GM12878 (cell line): ENCODE results near the gene YTHDF2. TPM values are rescaled to one million over a fixed set of nuclear protein-coding genes. Genes with fewer than 3 reads are reported as not detected.

ENCODE experiments used
- ATAC-seq: fragments of 200-7000 bp; cut with Tn5 transposase; 3 replicates; pipeline ENCODE4 v1.9.1; 2020; ENCODE audit warnings: mild to moderate bottlenecking, moderate library complexity
- BruUV-seq: library from RNA; stranded (reverse); fragments of 400-500 nt; replicated peaks from 2 replicates; lab custom pipeline; 2021; lab: Mats Ljungman, UMichigan
- CTCF ChIA-PET: fragments of 300-600 bp; sonication (Branson Sonifier 250); formaldehyde crosslinking; extraction: SDS; loops from one replicate; lab custom pipeline; 2021; ENCODE audit warnings: inconsistent platforms; lab: Yijun Ruan, JAX
- POLR2A ChIA-PET: fragments of 350-600 bp; formaldehyde crosslinking; extraction: SDS; loops from one replicate; lab custom pipeline; 2021; ENCODE audit warnings: inconsistent platforms; lab: Charles Lee
- RAD21 ChIA-PET: fragments of 300-600 bp; sonication (Branson Sonifier 250); formaldehyde crosslinking; loops from one replicate; lab custom pipeline; 2023; ENCODE audit warnings: antibody characterized with exemption; ENCODE audit not compliant: unreplicated experiment; lab: Charles Lee
- SMC1A ChIA-PET: fragments of 300-600 bp; sonication (Branson Sonifier 250); formaldehyde crosslinking; loops from one replicate; lab custom pipeline; 2023; ENCODE audit not compliant: unreplicated experiment, uncharacterized antibody; lab: Charles Lee
- DNase-seq: peaks from one replicate; pipeline ENCODE4 v3.0.0-alpha.2; 2011; ENCODE audit warnings: low read depth, low spot score
- FAIRE-seq: peaks from 3 replicates; lab custom pipeline; 2011; peaks lifted over from hg19 to GRCh38; lab: Jason Lieb, UNC
- H2AFZ ChIP-seq: 2 replicates; pipeline ENCODE4 v1.6.0; 2011; ENCODE audit warnings: low read depth, low read length, control low read depth; ENCODE audit not compliant: control insufficient read depth
- H3K27ac ChIP-seq: 2 replicates; pipeline ENCODE4 v1.5.1; 2011; ENCODE audit warnings: control low read depth; ENCODE audit not compliant: control insufficient read depth, insufficient read depth
- H3K27me3 ChIP-seq, 2 experiments: replicated peaks in 1 of 2; 2 replicates each; pipeline versions ENCODE4 v1.6.0 to v1.6.1; 2011; ENCODE audit warnings: low read length in 1 of 2; ENCODE audit not compliant: control insufficient read depth in 2 of 2, insufficient read depth in 2 of 2
- H3K36me3 ChIP-seq, 2 experiments: 2 replicates each; pipeline ENCODE4 v1.5.1; 2011; ENCODE audit warnings: low read length in 1 of 2; ENCODE audit not compliant: control insufficient read depth in 2 of 2, insufficient read depth in 2 of 2
- H3K4me1 ChIP-seq: 2 replicates; pipeline ENCODE4 v1.6.1; 2011; ENCODE audit warnings: mild to moderate bottlenecking, low read length, moderate library complexity, mixed read lengths; ENCODE audit not compliant: control insufficient read depth, insufficient read depth
- H3K4me2 ChIP-seq: 2 replicates; pipeline ENCODE4 v1.6.0; 2011; ENCODE audit warnings: control low read depth; ENCODE audit not compliant: control insufficient read depth, insufficient read depth
- H3K4me3 ChIP-seq: fragments of 200-600 bp; sonication (generic); 2 replicates; pipeline ENCODE4 v1.5.1; 2016
- H3K79me2 ChIP-seq: 2 replicates; pipeline ENCODE4 v1.6.0; 2011; ENCODE audit warnings: low read length; ENCODE audit not compliant: control insufficient read depth, insufficient read depth
- H3K9ac ChIP-seq: 2 replicates; pipeline ENCODE4 v1.8.0; 2011; ENCODE audit warnings: low read length, control low read depth, mixed read lengths; ENCODE audit not compliant: control insufficient read depth, insufficient read depth
- H3K9me3 ChIP-seq: replicated peaks from 3 replicates; pipeline ENCODE4 v1.5.1; 2011; ENCODE audit warnings: mild to moderate bottlenecking, low read length; ENCODE audit not compliant: control insufficient read depth, insufficient read depth
- H4K20me1 ChIP-seq: 2 replicates; pipeline ENCODE4 v1.6.0; 2011; ENCODE audit not compliant: control insufficient read depth, insufficient read depth
- CREB1 ChIP-seq: IDR thresholded peaks from 2 replicates; pipeline ENCODE4 v1.6.1; 2012; ENCODE audit warnings: low read depth, mild to moderate bottlenecking, inconsistent platforms
- FOXM1 ChIP-seq: IDR thresholded peaks from 2 replicates; pipeline ENCODE4 v1.6.1; 2012; ENCODE audit warnings: low read depth, mild to moderate bottlenecking, inconsistent platforms, low read length, moderate library complexity
- KLF5 ChIP-seq: fragments of 450-650 bp; IDR thresholded peaks from 2 replicates; pipeline ENCODE4 v1.6.1; 2014; ENCODE audit warnings: mild to moderate bottlenecking; ENCODE audit not compliant: partially characterized antibody
- MEF2B ChIP-seq: fragments of 450-650 bp; IDR thresholded peaks from 2 replicates; pipeline ENCODE4 v1.6.1; 2018; ENCODE audit warnings: mild to moderate bottlenecking, moderate library complexity; ENCODE audit not compliant: partially characterized antibody, poor library complexity, severe bottlenecking
- NFIC ChIP-seq: IDR thresholded peaks from 2 replicates; pipeline ENCODE4 v1.6.1; 2012; ENCODE audit warnings: low read depth, mild to moderate bottlenecking, inconsistent platforms, low read length, moderate library complexity
- SMC3 ChIP-seq: IDR thresholded peaks from 2 replicates; pipeline ENCODE4 v1.6.1; 2011; ENCODE audit warnings: low read length, improper control_type of control experiment, borderline replicate concordance
- ZNF217 ChIP-seq: fragments of 450-650 bp; IDR thresholded peaks from 2 replicates; pipeline ENCODE4 v1.6.1; 2017; ENCODE audit warnings: antibody characterized with exemption, mild to moderate bottlenecking
- WGBS: methylation state at CpG from one replicate; pipeline ENCODE4 v1.1.6; 2016; ENCODE audit warnings: low lambda C conversion rate; ENCODE audit not compliant: insufficient replicate concordance, insufficient coverage; ENCODE audit errors: missing lambda C conversion rate; 5-methylcytosine and 5-hydroxymethylcytosine counted together
- in situ Hi-C: fragments of 300-500 bp; cut with MboI; formaldehyde crosslinking; loops from 9 replicates; pipeline ENCODE4 v1.14.3; 2018; ENCODE audit warnings: mixed read lengths
- intact Hi-C: fragments of 100-400 bp; cut with micrococcal nuclease; formaldehyde crosslinking; loops from one replicate; pipeline ENCODE4 v1.14.2; 2022; ENCODE audit not compliant: unreplicated experiment
- polyA plus RNA-seq, 11 experiments: library from polyadenylated mRNA; depleted of rRNA in 4 of 11; unstranded in 6 of 11; stranded (reverse) in 5 of 11; fragments of >200 nt; fragmentation: Nextera tagmentation in 4 of 11; fragmentation: Illumina TruSeq in 1 of 11; extraction: Ambion mirVana in 4 of 11; extraction: Trizol in 1 of 11; gene quantifications; 1 replicate in 1 of 11; 2 replicates in 10 of 11; pipeline versions ENCODE4 v1.2.1 to v1.2.3, GENCODE V29; 2011 to 2016; ENCODE audit warnings: inconsistent platforms in 2 of 11, missing spikeins in 2 of 11, low read depth in 1 of 11
- total RNA-seq, 4 experiments: library from RNA; depleted of rRNA in 3 of 4; stranded (reverse); fragments of >200 nt in 3 of 4; fragmentation: Illumina TruSeq in 1 of 4; extraction: Trizol in 1 of 4; gene quantifications; 2 replicates each; pipeline versions ENCODE4 v1.2.1 to v1.2.3, GENCODE V29; 2013 to 2021
- TF ChIP-seq, protein P1 (sequence below): fragments of 450-650 bp; IDR thresholded peaks from 2 replicates; pipeline ENCODE4 v1.6.1; 2018; ENCODE audit warnings: borderline replicate concordance, mild to moderate bottlenecking; ENCODE audit not compliant: partially characterized antibody
- TF ChIP-seq, protein P2 (sequence below): fragments of 450-650 bp; formaldehyde crosslinking; IDR thresholded peaks from 2 replicates; pipeline ENCODE4 v1.5.0; 2022; ENCODE audit warnings: mild to moderate bottlenecking, missing genetic modification characterization
- TF ChIP-seq, protein P3 (sequence below): fragments of 450-650 bp; IDR thresholded peaks from 2 replicates; pipeline ENCODE4 v1.6.1; 2018; ENCODE audit warnings: mild to moderate bottlenecking, low read depth, moderate library complexity; ENCODE audit not compliant: partially characterized antibody

The YTHDF2 gene
- total and polyA plus RNA-seq, 10 of the 15 experiments (the other 5 are each of a cell fraction or from before 2014, with no cell fraction given): 42.4 to 121 (median 66.9) TPM

DNA sequence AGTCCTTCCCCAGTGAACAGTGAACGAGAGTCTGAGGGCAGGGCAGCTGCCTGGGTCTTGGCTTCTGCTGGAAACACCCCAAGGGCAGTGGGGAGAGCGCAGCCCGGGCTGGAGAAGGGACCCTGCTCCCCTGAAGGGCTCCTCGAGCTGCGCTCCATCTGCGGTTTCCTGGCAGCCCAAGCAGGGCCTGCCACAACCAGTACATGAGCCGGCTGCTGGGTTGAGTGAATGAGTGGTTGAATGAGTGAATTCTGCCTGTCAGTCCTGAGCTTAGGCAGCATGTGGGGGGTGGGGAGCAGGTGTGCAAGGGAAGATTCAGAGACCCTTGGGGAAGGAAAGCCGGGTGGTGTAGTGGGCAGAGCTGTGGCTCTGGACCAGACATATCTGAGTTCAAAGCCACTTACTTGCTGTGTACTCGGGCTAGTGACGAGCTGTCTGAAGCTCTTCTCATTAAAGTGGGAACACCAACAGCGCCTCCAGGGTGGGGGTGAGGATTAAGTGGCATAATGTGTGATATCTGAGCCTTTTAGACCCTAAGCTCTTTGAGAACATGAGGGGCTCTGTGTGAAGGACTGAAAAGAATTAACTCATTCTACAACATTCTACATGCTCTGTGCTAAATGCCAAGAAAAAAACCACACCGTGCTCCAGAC, 78.9 kb downstream of the YTHDF2 start (continued):
- TF ChIP-seq FOXM1 (no peak), ZNF217 (no peak), CREB1 (no peak), KLF5 (no peak), NFIC (no peak)
- TF ChIP-seq, protein P1, sequence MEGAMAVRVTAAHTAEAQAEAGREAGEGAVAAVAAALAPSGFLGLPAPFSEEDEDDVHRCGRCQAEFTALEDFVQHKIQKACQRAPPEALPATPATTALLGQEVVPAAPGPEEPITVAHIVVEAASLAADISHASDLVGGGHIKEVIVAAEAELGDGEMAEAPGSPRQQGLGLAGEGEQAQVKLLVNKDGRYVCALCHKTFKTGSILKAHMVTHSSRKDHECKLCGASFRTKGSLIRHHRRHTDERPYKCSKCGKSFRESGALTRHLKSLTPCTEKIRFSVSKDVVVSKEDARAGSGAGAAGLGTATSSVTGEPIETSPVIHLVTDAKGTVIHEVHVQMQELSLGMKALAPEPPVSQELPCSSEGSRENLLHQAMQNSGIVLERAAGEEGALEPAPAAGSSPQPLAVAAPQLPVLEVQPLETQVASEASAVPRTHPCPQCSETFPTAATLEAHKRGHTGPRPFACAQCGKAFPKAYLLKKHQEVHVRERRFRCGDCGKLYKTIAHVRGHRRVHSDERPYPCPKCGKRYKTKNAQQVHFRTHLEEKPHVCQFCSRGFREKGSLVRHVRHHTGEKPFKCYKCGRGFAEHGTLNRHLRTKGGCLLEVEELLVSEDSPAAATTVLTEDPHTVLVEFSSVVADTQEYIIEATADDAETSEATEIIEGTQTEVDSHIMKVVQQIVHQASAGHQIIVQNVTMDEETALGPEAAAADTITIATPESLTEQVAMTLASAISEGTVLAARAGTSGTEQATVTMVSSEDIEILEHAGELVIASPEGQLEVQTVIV: no peak

DNA sequence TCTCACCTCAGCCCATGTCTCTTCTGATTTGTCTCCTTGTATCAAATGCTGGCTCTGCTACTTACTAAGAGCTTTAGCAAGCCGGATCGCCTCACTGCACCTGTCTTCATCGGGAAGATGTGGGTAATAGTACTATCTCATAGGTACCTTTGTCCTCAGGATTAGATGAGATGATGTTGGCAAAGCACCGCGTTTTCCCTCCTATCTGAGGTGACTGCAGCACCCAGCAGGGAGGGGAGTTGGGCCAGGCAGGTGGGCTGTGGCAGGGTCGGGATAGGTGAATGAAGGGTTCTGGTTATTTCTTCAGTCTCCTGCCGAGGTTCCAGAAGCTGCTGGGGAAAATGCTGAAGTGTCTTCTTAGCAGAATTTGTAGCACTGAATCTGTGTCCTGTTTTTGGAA, 80.4 kb downstream of the YTHDF2 start:
- 45% methylated on average over 7 of the region's 7 CpGs for whole genome bisulfite sequencing
- Histone ChIP-seq H3K4me2 (no peak overlapping the region), H3K36me3 (no peaks in the 10 kb centered on the region), H3K4me3 (no peak overlapping the region), H3K9me3 (no peaks in the 10 kb centered on the region), H3K27me3 (peaks cover 0 to 1% of the 10 kb centered on the region in 2 experiments; a peak in 1 of 4 replicates), H4K20me1 (no peaks in the 10 kb centered on the region), H3K79me2 (no peaks in the 10 kb centered on the region), H3K9ac (no peak overlapping the region), H2AFZ (no peak overlapping the region), H3K27ac (no peak overlapping the region), H3K4me1 (no peaks in the 10 kb centered on the region)
- in situ Hi-C loops: no loop called here
- intact Hi-C loops: no loop called here
- DNase-seq: no peak
- POLR2A ChIA-PET: no interaction called here
- SMC1A ChIA-PET: no interaction called here
- FAIRE-seq: no peak
- RAD21 ChIA-PET: no interaction called here
- BruUV-seq: no TSS peak
- ATAC-seq: no peak
- CTCF ChIA-PET: no interaction called here
- TF ChIP-seq SMC3 (no peak), MEF2B (no peak)
- TF ChIP-seq, protein P2, sequence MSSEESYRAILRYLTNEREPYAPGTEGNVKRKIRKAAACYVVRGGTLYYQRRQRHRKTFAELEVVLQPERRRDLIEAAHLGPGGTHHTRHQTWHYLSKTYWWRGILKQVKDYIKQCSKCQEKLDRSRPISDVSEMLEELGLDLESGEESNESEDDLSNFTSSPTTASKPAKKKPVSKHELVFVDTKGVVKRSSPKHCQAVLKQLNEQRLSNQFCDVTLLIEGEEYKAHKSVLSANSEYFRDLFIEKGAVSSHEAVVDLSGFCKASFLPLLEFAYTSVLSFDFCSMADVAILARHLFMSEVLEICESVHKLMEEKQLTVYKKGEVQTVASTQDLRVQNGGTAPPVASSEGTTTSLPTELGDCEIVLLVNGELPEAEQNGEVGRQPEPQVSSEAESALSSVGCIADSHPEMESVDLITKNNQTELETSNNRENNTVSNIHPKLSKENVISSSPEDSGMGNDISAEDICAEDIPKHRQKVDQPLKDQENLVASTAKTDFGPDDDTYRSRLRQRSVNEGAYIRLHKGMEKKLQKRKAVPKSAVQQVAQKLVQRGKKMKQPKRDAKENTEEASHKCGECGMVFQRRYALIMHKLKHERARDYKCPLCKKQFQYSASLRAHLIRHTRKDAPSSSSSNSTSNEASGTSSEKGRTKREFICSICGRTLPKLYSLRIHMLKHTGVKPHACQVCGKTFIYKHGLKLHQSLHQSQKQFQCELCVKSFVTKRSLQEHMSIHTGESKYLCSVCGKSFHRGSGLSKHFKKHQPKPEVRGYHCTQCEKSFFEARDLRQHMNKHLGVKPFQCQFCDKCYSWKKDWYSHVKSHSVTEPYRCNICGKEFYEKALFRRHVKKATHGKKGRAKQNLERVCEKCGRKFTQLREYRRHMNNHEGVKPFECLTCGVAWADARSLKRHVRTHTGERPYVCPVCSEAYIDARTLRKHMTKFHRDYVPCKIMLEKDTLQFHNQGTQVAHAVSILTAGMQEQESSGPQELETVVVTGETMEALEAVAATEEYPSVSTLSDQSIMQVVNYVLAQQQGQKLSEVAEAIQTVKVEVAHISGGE: no peak
- TF ChIP-seq, protein P1: no peak
- TF ChIP-seq, protein P3, sequence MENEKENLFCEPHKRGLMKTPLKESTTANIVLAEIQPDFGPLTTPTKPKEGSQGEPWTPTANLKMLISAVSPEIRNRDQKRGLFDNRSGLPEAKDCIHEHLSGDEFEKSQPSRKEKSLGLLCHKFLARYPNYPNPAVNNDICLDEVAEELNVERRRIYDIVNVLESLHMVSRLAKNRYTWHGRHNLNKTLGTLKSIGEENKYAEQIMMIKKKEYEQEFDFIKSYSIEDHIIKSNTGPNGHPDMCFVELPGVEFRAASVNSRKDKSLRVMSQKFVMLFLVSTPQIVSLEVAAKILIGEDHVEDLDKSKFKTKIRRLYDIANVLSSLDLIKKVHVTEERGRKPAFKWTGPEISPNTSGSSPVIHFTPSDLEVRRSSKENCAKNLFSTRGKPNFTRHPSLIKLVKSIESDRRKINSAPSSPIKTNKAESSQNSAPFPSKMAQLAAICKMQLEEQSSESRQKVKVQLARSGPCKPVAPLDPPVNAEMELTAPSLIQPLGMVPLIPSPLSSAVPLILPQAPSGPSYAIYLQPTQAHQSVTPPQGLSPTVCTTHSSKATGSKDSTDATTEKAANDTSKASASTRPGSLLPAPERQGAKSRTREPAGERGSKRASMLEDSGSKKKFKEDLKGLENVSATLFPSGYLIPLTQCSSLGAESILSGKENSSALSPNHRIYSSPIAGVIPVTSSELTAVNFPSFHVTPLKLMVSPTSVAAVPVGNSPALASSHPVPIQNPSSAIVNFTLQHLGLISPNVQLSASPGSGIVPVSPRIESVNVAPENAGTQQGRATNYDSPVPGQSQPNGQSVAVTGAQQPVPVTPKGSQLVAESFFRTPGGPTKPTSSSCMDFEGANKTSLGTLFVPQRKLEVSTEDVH: no peak
